GM18870 (cell line): ENCODE results near the gene CPSF4L.
"Not testable (repeated sequence)": the region's sequence is repeated elsewhere in the genome, so short reads cannot be mapped to it uniquely, and the experiment has no call there.

Experiments
- ATAC-seq: cut with Tn5 transposase; IDR thresholded peaks from one replicate; pipeline ENCODE4 v1.9.1; 2021; ENCODE audit warnings: moderate library complexity; ENCODE audit not compliant: unreplicated experiment

The CPSF4L gene, protein sequence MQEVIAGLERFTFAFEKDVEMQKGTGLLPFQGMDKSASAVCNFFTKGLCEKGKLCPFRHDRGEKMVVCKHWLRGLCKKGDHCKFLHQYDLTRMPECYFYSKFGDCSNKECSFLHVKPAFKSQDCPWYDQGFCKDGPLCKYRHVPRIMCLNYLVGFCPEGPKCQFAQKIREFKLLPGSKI

DNA sequence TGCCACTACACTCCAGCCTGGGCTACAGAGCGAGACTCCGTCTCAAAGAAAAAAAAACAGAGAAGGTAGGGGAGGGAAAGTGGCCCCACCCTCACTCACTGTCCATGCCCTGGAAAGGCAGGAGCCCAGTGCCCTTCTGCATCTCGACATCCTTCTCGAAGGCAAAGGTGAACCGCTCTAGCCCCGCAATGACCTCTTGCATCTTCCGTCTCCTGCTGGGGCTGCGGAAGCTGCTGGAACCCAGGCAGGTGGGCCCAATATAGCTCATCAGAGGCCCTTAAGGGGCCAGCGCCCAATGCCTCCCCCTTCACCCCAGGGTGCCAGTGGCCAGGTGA lies at the start of gene CPSF4L:
Gene CPSF4L (minus strand): TSS at position 264 of the 335 bp plus-strand sequence. CDS start 62 bp downstream, at position 202.
- no peak for ATAC-seq

DNA sequence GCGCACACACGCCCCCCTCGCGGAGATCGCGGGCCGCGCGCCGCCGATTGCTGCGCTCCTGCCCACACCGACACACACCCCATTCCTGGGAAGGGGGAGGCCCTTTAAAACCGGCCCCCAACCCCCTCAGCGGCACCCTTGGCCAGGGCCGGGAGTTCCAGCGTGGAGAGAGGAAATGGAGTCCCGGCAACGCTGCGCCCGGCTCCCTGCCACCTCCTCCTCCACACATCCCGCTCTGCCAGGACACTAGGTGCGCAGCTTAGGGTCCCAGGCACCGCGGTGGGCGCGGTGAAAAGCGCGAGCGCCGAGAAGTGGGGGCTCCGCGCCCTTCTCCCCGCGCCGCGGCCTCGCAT lies 49.7 kb upstream of the CPSF4L start:
- ATAC-seq: peak; percentile 8

DNA sequence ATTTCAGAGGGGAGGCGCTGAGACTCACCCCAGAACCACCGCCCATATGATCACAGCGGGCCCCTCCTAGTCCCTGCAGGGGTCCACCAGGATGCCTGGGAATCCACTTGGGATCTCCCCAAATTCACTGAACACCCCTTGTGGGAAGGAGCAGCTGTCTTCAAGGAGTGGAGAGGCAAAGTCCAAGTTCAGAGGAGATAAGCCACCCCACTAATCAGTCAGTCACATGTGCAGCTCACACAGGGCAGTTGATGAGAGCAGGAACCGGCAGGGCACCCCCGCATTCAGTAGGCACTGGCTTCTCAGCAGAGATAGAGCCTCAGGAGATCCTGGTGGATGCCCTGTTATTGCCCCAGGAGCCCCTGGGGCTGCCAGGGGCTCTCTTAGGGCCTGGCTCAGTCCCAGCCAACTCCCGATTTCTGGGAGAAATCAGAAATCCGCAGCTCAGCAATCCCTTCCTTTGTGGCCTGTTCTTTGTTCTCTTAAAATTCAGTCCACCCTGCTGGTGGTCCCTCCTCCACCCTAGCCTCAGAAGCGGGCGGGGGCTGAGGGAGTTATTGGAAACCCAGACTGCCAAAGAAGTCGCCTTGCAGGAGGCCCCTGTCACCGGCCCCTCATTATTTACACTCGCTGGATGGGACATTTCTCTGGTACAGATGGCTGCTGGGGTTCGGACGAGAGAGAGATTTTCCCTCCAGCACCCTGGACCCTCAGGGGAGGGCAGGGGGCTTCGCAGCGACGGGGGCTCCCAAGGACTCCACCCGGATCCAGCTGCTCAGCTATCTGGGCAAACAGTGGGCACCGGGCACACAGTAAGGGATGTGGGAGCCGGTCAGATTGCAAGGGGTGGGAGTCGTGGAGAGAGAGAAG lies 48.3 kb upstream of the CPSF4L start:
- ATAC-seq: no peak

DNA sequence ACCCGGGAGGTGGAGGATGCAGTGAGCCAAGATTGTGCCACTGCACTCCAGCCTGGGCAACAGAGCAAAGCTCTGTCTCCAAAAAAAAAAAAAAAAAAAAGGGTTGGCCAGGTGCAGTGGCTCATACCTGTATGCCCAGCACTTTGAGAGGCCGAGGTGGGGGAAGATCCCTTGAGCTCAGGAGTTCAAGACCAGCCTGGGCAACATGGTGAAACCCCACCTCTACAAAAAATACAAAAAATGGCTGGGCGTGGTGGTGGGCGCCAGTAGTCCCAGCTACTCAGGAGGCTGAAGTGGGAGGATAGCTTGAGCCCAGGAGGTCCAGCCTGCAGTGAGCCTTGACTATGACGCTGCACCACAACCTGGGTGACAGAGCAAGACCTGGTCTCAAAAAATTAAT lies 47.3 kb upstream of the CPSF4L start:
- ATAC-seq: not testable (repeated sequence)

DNA sequence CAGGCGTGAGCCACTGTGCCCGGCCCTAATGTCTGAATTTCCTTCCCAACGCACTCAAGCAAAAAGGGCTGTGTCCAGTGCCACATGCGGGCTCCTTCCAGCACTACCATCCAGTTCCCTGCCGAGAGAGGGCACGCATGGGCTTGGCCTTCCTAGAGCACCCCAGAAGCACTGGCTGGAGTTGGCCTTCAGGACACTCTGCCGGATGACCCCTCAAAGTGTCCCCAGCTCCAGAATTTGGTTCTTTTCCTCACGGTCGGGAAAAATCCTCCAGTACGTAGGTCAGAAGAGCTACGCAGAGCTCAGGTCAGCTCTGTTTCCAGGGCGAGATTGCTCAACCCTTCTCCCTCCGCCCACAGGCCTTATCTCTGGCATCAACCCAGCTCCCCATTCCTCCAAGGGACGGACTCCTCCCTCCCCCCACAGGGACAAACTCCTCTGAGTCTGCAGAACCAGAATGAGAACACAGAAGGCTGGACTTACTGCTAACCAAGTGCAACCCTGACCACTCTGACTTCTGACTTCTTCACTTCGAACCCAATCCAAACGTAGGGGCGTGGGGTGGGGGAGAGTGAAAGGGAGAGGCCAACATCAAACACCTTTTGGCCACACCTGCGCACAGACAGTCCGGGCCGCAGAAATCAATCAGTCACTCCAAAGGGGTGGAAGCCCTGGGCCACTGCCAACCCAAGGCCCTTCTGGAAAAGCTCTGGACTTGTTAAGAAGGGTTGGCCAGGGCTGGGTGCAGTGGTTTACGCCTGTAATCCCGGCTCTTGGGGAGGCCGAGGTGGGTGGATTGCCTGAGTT lies 46.5 kb upstream of the CPSF4L start:
- ATAC-seq: no peak

DNA sequence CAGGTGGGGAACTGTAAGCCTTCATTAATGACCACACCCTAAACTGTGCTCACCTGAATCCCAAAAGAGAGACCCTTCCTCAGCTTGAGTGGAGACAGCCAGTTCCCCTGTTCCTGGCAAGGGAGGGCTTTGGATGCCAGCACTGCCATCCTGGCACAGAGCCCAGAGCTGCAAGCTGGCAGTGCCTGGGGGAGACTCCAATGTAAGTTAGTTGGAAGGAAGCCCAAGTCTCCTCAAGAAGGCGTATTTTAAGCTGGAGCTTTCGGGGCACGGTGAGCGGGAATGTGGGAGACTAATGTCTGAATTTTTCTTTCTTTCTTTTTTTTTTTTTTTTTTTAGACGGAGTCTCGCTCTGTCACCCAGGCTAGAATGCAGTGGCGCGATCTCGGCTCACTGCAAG lies 45.5 kb upstream of the CPSF4L start:
- ATAC-seq: no peak

DNA sequence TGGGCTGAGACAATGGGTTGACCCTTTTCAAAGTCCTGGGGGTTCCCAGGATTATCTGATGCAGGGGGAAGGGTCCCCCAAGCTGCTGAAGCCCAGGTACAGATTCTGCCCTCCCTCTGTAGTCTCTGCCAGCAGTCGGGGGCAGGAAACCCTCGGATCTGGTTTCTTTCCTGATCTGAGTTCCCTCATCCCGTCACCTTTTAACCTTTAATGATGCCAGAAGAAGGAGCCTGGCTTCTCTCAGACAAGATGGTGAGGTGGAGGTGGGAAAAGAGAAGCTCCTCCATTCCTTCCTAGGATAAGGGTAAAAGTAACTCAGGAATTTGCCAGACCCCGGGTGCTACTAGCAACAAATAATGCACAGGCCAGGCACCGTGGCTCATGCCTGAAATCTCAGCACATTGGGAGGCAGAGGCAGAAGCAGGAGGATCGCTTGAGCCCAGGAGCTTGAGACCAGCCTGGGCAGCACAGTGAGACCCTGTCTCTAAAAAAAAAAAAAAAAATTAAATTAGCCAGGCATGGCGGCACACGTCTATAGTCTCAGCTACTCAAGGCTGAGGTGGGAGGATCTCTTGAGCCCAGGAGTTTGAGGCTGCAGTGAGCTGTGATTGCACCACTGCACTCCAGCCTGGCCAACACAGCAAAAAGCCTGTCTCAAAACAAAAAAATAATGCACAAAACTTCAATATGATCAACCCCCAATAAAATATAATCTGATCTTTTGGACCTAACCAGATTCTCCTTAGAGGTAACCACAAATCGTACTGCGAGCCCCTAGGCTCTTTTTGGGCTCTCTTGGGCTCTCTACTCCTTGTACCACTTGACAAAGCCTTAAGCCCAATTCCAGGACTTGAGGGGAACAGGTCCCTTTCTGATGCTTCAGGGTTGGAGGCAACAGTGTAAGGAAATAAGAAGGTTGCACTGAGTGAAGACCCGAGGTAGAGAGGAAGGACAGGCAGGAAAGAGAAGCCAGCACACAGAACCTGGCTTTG lies 44.5 kb upstream of the CPSF4L start:
- no peak for ATAC-seq

DNA sequence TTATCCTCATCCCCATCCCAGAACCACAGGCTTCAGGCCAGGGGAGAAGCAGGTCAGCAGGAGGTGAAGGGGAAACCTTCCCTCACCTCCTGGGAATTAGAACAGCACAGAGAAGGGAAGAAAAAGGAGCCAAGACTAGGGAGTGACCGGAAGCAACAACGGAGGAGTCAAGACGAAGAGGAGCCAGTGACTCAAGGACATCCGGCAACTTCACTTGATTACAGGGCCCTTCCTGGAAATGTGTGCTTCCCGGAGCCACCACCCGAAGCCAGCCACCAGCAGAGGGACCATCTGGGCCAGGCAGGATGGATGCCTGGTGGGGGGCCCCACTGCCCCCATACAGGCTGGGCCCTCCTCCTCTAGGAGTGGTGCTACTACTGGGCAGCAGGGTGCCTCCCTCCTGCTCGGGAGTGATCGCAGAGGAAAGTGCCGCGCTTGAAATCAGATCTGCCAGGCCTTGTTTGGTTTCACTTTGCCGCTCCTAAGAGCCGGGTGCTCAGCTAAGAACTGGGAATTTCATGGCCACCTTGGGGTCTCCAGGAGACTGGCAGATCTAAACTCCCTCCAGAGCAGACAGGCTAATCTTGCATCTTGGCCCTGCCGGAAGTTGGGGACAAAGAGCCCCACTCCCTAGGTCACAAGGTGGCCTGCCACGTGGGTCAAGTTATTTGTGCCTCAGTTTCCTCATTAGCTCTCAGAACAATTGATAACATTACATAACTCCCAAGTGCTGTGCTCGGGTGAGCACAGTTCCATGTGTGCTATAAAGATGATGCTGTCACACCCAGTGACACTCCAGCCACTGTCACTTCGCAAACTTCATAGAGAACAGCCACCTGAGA lies 43.5 kb upstream of the CPSF4L start:
- ATAC-seq: no peak

DNA sequence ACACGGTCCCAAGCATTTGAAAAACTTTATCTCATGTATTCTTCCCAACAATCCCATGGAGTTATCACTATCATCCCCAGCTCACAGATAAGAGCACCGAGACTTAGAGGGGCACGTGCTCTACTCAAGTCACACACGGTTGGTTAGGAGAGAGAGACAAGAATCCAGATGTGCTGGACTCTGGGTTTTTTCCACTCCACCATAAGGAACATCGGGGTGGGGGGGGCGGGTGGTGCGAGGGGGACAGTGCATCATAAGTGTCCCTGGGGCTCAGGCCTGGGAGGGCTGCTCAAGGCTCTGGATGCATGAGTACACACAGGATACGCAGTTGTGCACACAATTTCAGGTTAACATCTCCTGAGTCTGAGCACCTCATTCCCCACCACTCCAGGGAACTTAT lies 42.8 kb upstream of the CPSF4L start:
- no peak for ATAC-seq

DNA sequence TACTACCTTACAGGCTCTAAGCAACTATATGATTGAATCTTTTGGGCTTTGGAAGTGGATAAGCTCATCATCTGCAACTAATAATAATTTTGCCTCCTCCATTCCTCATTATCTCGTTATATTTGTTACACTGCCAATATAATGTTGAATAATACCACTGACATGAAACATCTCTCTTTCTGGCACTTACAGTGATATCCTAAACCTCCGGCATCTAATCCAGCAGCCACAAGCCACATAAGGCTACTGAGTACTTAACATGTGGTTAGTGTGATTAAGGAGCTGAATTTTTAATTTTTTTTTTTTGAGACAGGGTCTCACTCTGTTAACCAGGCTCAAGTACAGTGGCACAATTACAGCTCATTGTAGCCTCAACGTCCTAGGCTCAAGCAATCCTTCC lies 40.5 kb upstream of the CPSF4L start:
- no peak for ATAC-seq

DNA sequence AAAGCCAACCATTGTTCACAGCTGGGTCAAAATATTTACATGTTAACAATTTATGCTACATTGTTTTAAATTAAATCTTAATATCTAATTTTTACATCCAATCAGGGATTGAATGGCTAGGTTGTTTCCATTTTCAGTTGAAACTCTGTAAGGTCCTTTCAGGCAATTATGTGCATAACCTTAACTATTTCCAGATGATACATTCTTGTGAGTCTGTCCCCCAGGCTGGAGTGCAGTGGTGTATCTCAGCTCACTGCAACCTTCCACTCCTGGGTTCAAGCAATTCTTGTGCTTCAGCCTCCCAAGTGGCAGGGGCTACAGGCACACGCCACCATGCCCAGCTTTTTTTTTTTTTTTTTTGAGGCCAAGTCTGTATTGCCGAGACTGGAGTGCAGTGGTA lies 39.7 kb upstream of the CPSF4L start:
- no peak for ATAC-seq

DNA sequence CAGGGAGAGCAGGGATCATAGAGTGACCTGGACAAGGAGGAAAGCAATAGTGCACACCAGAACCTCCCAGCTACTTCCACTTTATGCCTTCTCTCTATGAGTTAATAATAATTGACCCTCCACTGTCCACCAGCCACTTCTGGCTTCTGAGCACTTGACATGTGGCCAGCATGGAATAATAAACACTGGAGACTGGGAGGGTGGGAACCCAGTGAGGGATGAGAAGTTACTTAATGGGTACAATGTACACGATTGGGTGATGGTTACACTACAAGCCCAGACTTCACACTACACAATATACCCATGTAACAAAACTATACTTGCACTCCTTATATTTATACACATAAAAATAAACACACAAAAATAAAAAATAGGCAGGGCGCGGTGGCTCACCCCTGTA lies 38.7 kb upstream of the CPSF4L start:
- ATAC-seq: no peak

DNA sequence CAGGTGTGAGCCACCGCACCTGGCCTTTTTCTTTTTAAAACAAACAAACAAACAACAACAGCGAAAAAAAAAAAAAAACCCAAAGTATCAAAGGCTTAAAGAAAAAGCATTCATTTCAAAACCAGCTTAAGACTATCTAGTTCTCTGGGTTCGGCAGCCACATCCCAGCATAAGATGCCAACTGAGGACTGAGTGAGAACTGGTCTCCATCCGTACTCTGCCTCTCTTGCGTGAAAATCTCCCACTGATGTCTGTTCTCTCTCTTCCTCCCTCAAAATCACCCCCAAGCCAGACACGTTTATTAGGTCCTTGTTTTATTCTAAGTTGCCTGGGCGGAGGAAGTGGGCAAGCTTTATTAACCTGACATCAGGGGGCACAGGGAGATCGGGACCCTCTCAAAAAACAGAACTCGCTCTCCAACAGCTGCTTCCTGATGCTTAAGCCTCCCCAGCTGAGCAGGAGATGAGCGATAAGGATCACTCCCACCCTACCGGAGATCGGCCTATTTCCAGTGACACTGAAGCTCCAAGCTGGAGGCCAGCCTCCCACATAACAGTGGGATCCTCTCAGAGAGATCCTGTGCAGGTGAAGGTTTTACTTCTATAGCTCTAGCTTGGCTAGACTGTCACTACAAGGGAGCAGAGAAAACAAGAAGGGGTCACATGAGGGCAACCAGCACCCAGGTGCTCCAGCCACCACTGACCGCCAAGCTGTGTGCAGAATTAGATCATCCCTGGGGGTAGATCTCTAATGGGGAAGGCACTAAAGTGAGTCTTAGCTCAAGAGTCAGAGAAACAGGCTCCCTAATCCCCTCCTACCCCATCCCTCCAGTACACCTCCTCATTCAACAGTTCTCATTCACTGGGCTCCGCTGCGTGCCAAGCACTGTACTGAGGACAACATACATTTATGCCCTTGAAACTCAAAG lies 36.5 kb upstream of the CPSF4L start:
- ATAC-seq: peak; percentile 68

DNA sequence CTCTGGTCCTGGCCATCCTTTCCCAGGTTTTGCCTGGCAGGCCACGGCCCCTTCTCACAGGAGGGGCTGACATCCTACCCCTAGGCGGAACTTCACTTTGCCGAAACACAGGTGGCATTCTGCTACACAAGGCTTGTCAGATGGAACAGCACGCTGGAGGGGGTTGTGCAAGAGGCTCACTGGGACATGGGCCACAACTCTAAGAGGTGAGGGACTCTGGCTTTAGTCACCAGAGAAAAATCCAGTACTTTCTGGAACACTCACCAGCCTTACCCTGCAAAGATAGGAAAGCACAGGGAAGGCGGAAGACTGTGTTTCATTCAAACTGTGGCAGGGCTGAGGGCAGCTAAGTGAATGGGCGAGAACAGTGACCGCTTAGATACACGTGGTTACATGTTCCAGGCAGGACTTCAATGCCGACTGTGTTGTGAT lies 31.8 kb upstream of the CPSF4L start:
- ATAC-seq: no peak

DNA sequence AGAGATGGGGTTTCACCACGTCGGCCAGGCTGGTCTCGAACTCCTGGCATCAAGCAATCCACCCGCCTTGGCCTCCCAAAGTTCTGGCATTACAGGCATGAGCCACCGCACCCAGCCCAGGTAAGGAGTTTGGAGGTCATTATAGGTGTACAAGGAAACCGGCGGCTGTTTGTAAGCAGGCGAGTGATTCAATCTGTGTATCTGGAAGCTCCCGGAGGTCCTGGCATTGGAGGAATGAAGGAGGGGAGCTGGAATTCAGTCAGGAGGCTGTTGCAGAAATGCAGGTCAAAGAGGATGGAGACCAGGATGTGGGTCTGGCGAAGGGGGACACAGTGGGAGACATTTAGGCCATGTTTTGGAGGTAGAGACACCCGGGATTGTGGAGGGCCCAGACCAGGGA lies 31.4 kb upstream of the CPSF4L start:
- no peak for ATAC-seq

DNA sequence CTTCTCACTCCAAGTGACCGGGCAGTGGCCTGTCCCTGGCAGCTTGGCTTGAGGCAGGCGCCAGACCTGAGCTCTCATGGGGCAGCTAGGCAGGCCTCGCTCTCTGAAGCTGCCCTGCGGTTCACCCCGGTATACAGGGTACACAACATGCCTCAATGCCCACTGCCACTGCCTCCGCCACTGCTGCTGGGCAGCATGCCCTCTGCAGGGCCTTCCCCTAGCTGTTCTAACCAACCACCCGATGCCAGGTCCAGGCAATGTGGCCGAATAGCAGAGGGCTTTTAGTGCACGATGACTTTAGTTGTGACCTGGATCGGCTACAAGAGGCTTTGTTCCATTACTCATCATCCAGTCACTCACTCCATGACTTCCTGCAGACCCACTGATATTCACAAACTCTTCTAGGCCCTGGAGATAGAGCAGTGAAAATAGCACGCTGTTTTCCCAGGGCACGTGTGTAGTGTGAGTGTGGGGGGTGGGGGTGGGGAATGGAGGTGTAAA lies 30.4 kb upstream of the CPSF4L start:
- ATAC-seq: no peak

DNA sequence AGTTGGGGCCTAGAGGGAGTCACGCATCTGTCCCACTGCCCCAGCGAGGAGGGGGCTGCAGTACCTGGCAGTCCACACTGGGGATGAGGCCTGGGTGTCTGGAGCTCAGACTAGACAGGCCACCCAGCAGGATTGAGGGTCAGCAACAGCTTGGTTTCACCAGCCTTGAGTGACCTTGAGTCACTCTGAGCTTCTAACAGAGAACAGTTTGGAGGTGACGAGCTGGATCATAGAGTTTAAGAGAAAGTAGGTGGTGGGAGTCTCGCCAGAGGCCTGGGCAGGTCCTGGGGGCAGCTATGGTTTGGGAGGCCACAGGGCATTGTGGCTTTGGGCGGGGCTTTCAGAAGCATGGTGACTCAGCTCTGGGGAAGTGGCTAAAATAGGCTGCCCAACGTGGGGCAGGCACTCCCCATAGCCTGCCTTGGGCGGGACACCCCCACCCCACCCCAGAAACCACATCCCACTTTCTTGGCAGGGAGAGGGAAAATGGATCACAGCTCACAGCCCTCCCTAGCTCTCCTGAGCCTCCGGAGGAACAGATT lies 29.7 kb upstream of the CPSF4L start:
- ATAC-seq: peak; percentile 77
